Skin of body (tissue), 2 donors: ENCODE results near the gene SEMA4D. TPM values are rescaled to one million over a fixed set of nuclear protein-coding genes. Genes with fewer than 3 reads are reported as not detected.
"Not testable (repeated sequence)": the region's sequence is repeated elsewhere in the genome, so short reads cannot be mapped to it uniquely, and the experiment has no call there.

Experiments used
- DNase-seq: peaks from one replicate; lab custom pipeline; 2025; lab: John Stamatoyannopoulos, UW
- total RNA-seq: library from RNA; depleted of rRNA; stranded (reverse); fragments of >200 nt; gene quantifications from one replicate; pipeline ENCODE4 v1.2.3, GENCODE V29; 2014

The SEMA4D gene
- total RNA-seq, 1 donor from 2014 or later: 13.1 TPM

DNA sequence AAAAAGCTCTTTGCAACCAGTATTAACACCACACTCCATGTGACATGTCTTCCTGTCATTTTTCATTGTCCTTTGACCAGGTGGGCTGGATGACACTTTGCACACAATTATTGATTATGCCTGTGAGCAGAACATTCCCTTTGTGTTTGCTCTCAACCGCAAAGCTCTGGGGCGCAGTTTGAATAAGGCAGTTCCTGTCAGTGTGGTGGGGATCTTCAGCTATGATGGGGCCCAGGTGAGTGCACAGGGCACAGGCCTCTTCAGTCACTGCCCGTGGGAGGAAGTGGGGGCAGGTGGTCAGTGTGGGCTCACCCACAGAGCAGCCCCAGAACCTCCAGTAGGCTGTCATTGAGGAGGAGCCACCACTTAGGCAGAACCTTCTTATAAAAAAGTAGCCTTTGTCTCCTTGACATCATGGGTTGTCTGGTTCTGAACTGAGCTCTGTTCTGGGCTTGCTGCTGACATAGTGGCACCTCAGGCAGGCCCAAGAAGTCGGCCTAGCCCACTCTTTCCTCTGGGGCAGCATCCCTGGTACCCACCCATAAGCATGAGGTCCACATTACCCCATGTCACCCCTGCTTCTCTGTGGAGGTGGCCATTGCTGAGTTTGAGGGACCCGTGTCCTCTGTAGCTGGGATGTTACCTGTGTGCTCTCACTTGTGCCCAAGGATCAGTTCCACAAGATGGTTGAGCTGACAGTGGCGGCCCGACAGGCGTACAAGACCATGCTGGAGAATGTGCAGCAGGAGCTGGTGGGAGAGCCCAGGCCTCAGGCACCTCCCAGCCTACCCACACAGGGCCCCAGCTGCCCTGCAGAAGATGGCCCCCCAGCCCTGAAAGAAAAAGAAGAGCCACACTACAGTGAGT lies 140.3 kb downstream of the SEMA4D start:
- no peak for DNase-seq

DNA sequence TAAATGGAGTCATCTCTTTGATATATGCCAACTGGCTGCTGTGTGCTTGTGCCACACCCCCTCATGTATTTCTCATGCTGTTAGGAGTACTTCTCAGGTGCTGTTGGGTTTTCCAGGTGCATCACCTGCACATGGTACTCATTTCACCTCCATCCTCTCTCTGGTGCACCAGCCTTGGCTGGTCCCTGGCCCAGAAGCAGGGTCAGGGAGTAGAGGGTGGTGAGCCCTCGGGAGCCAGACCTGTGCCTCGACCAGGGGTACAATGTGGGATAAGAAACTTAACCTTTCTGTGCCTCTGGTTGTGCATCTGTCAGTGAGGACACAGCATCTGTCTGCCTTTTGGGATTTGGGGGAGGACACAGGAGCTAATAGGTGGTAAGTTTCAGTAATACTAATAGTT lies 141.1 kb downstream of the SEMA4D start:
- no peak for DNase-seq

DNA sequence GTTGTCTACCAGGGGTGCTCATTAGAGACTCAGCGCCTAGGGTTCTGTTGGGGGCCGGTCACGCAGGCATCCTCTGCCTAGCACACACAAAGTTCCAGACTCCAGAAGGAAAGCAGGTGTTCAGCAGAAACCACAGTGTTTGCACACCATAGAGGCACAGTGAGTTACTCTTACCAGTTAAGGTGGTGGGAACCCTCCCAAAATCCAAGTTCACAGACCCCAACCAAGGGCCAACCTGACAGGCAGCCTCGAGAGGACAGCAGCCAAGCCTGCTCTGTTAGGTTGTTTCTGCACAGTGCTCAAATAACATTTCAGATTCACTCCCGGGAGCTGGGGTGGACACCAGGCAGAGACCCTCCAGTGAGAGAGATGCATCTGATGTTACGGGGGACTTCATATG lies 143.4 kb downstream of the SEMA4D start:
- no peak for DNase-seq

DNA sequence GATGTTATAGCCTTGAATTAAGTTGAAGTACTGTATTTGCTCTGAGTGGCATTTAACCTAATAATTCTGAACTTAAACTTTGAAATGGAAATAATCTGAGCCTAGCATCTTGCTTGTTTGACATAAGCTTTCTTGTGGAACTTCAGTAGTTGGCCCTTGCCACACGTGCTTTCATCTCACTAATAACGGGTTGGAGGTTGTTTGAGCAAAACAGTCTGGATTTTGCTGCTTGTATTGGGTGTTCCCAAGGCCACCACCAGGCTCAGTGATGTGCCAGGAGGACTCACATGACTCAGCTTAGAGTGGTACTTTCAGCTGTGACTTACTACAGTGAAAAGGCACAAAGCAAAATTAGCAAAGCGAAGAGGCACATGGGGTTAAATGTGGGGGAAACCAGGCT lies 143.9 kb downstream of the SEMA4D start:
- DNase-seq: no peak

DNA sequence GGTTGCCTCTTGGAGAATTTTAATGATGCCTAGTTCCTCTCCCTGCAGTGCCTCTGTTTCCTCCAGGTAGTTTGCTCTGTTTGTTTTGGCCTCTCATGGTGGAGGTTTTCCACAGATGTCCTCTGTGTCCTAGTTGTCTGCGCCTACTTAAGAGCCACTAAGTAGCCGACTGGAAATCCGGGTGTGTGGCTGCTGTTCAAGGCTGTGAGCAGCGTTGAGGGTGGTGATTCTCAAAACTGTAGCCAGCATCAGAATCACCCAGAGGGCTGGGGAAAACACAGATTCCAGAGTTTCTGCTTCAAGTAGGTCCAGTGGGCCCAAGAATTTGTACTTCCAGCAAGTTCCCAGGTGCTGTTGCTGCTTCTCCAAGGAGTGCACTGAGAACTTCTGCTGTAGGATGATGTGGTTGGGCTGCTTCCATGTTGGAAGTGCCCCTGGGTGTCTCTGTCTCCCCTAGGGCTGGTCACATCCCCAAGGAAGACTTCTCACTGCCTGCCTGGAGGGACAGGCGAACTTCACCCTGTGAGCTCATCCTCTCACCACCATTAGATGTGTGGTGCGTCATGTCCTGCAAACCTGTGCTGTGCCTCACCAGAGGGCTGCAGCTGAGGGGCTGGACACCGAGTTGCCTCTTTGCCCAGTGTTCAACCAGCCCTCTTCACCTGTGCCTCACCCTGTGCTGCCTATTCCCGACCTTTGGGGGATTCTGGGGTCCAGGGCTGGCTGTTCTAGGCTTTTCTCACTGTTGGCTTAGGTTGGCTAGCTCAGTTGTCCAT lies 144.9 kb downstream of the SEMA4D start:
- no peak for DNase-seq

DNA sequence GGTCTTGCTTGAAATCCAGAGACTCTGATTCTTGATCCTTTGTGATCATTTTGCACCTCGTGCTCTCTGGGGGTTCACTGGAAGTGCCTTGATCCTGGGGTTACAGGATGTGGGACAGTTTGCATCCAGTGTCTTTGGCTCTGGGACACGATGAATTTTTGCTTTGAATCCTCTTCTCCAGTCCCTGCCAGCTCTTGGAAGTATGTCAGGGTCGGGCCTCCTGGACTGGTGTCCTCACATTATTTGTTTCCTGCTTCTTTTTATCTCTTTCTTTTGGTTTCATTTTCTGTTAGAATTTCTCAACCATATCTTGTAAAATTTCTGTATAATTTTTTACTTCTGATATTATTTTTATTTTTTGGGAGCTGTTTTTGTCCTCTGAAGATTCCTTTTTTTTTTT lies 145.5 kb downstream of the SEMA4D start:
- DNase-seq: no peak

DNA sequence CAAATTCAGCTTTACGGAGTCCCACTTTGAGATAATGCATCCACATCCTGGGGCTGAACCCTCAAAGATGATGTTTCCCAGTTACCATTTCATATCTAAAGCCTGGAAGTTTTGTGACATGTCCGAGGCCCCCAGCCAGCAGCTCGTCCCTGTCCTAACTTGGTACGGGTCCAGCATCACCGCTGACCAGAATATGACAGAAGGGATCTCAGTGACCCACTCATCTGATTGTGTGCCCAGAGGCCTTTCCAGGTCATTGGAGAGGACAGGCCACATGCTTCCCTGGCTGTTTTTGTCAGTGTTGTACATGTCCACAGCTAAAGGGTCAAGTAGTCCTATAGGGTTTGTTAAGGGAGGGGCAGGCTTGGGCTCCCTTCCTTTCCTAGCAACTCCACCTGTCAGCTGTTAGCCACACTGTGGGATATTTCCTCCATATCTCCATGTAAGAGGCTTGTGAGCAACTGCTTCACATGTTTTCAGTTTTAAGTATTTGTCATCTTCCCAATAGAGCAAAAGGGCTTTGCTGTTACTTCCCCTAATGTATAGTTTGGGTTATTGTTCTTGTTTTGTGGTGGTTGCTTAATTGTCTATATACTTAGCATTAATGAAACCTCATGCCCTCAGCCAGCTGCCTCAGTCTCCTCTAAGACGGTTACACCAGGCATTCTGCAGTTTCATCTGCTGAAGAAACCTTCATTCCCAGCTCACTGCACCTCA lies 146.2 kb downstream of the SEMA4D start:
- DNase-seq: no peak

DNA sequence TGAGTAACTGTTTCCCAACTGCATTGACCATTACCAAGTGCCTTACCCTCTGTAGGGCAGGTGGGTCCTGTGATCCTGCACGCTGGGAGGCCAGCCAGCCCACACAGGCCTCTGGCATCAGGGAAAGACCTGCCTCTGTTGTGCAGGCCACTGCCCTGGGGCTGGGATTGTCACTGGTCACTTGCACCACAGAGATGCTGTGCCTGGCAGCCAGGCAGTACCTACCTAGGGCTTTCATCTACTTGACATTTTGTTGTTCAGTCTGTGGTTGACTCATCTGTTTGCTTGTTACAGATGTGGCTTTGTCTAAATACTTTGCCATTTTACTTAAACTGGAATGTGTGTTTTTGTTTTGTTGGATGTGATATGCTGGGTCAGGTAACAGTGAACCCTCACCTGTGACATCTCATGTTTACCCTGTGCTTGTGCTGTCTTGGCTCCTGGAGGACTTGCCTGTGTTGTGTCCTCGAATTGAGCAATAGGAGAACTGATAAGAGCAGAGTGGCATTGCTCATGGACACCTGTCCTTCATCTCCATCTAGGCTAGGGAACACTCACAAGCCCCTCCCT lies 146.8 kb downstream of the SEMA4D start:
- no peak for DNase-seq

DNA sequence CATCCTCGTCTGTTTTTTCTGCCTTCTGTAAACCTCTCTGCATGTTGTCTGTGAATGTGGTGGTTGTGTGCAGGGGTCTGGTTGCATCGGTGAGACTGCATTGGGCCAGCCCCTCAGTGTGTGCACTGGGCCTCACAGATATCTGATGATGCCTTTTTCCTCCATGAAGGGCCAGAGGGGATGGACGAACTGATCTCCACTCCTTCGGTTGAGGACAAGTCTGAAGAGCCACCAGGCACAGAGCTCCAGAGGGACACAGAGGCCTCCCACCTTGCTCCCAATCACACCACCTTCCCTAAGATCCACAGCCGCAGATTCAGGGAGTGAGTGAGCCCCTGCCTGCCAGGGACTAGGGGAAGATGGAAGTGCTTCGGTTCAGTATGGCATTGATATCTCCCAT lies 148.3 kb downstream of the SEMA4D start:
- no peak for DNase-seq

DNA sequence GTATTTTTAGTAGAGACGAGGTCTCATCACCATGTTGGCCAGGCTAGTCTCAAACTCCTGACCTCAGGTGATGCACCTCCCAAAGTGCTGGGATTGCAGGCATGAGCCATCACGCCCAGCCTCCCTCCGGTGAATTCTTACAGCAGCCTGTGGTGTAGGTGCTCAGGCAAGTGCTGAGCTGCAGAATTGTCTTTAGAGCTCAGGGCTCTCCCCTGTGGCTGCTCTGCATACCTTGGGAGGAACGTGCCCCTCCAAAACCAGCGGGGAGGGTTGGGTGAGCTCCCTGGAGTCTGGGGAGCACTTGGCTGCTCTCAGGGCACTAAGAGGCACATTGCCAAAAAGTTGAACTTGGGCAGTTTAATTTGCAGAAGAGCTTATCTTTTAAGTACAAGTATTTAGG lies 150.3 kb downstream of the SEMA4D start:
- DNase-seq: no peak

DNA sequence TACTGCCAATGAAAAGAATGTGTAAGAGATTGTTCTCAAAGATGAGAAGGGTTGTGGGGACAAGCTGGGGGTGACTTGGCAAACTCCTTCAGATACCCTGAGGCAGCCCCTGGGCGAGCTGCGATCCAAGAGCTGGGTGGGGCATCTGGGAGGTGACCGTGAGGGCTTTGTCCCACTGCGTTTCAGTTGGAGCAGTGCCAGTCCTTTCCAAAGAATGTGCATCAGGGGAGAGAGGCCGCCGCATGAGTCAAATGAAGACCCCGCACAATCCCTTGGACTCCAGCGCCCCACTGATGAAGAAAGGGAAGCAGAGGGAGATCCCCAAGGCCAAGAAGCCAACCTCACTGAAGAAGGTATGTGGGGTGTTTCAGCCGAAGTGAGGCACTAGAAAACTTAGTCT lies 151.2 kb downstream of the SEMA4D start:
- DNase-seq: no peak

DNA sequence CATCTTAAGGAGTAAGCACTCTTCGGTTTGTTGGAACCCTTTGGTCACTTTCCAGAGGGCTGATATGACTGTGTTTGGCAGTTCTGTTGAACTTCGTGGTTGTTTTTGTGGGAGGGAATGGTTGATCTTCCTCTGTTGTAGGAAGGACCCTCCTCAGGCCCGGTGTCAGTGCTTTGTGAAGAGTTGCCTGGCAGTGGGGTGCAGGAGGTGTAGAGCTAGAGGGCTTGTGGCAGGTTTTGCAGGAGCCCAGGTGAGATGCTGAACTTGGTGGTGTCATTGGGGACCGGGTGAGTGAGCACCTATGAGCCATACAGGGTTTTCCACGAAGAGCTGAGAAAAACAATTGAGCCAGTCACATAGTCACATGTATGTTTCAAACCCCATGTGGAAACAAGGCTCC lies 152.4 kb downstream of the SEMA4D start:
- no peak for DNase-seq

DNA sequence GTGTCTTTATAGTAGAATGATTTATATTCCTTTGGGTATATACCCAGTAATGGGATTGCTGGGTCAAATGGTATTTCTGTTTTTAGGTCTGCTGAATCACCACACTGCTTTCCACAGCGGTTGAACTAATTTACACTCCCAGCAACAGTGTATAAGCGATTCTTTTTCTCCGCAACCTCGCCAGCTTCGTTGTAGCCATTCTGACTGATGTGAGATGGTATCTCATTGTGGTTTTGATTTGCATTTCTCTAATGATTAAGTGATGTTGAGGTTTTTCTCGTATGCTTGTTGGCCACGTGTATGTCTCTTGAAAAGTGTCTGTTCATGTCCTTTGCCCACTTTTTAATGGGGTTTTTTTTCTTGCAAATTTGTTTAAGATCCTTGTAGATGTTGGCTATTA lies 154.1 kb downstream of the SEMA4D start:
- DNase-seq: not testable (repeated sequence)

DNA sequence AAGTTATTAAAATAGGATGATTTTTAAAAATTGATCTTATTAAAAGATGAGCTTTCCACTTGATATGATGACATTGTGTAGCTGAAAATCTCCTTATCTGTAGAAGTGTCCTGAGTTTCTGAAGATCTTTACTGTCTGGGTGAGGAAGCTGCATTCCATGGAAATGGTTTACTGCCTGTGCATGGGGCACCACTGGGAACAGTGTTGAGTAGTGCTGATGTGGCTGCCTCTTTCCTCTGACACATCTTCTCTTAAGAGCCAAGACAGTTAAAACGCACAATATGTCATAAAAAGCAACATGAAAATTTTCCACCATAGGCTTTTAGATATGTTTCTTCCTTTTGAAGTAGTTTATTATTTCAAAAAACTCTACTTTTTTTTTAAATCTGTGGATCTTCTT lies 155.0 kb downstream of the SEMA4D start:
- DNase-seq: no peak

DNA sequence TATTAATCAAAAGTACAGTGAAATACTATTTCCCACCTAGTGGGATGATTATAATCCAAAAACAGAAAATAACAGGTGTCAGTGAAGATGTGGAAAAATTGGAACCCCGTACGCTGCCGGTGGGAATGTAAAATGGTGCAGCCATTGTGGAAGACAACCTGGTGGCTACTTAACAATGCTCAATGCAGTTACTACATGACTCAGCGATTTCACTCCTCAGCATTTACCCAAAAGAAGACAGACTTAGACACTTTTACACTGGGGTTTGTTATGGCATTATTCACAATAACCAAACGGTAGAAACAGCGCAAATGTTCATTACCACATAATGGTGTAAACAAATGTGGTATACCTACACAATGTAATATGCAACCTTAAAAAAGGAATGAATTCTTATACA lies 155.7 kb downstream of the SEMA4D start:
- no peak for DNase-seq

DNA sequence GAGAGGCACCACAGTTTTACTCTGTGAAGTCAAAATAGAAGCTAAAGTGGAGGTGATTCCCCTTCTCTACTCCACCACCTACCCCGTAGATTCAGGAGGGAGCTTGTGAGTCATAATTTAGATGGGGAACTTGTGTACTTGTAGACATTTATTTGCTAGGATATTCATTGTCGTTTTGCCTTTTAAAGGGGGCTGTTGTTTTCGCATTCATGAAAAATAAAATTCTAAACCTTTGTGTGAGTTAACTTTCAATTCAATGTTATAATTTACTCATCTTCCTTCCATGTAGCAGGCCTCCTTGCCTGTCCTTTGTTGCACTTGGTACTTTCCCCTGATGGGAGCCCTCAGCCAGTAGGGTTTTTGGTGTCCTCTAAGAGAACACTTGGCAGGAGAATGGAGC lies 157.6 kb downstream of the SEMA4D start:
- no peak for DNase-seq

DNA sequence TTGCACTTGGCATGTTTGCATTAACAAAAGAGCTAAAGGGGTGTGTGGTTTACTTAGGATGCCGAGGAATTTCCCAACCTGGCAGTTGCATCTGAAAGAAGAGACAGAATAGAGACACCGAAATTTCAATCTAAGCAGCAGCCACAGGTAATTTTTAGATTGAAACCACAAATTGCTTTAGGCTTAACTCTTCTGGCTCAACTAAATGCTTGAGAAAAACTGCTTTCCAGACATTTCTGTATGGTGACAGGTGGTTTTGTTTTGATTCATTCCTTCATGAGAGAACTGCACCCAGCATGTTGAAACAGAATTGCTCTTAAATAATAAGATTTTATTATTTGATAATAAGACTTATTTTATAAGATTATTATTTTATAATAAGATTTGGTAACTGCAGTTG lies 158.1 kb downstream of the SEMA4D start:
- DNase-seq: no peak

DNA sequence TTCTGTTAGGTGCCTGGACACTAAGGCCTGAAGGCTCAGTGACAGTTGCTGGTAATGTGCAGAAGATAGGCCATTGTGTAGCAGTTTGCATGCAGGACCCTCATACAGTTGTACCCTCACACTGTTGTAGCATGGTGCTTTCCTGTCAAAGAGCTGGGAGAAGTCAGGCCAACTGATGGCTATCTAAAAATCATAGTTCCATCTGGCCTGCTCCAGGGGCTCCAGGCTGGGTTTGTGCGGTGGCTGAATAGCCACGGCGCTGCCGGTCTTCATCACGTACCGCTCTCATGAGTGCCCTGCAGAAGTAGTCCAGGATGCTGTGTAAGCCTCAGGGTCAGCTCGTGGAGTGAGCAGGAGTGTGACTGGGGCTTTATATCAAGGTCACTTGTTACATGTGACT lies 167.4 kb downstream of the SEMA4D start:
- no peak for DNase-seq

DNA sequence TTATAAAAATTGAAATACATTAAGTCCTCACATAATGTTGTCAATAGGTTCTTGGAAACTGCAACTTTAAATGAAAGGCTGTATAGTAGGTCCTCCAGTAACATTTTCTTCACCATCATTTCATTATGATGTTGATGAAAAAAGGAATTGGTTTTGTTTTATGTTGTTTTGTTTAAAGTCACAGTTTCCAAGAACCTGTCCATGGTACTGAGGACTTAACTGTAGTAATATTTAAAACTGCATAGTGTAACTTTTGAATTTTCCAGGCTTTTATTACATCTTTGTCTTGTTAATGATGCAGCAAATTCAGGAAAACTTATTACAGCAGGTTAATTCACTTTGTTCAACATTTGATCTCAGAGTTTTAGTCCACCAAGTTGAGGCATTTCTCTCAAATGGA lies 168.0 kb downstream of the SEMA4D start:
- DNase-seq: no peak

DNA sequence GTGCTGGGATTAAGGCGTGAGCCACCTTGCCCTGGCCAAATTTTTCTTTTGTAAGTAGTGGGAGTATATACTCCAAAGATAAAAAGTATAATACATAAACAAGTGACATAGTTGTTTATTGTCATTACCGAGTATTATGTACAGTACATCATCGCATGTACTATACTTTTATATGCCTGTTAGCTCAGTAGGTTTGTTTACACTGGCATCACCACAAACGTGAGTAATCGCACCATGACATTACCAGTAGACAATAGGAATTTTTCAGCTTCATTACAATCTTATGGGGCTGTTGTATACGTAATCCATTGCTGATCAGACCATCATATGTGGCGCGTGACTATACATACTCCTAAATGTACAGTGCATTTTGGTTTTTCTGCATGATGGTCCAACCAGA lies 169.8 kb downstream of the SEMA4D start:
- DNase-seq: no peak

DNA sequence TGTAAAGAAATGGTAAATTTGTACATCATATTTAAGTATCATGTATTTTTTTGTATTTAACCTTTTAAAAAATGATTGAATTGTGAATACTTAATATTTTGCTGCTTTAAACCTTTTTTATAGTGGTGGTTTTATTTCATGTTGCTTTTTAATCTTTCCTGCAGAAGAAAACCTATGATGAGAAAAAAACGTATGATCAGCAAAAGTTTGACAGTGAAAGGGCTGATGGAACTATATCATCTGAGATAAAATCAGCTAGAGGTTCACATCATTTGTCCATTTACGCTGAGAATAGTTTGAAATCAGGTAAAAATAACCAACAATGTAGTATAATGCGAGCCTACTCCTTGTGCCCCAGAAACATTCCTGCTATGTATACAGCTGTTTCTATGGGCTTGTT lies 172.2 kb downstream of the SEMA4D start:
- DNase-seq: no peak

DNA sequence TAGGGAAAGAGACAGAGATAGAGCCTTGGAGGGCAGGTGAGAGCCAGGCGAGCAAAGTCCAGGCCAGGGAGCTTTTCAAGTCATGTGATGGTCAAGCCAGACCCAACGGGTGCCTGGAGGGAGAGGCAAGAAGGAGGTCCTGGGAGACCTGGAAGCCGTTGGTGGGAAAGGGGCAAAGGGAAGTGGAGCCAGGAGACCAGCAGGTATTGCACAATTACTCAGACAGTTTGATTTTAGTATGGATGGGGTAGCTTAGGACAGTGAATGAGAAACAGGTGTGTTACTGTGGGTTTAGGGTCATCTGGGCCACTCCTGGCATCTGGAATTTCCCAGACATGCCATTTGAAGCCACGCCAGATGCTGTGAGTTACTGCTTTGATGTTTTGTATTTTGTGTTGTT lies 174.5 kb downstream of the SEMA4D start:
- DNase-seq: no peak
